SK-N-SH (cell line): ENCODE data around the gene CELF2. TPM values are rescaled to one million over a fixed set of nuclear protein-coding genes. Genes with fewer than 3 reads are reported as not detected.

Source experiments
- CTCF ChIA-PET: fragments of 300-600, 350-600 bp; formaldehyde crosslinking; extraction: SDS; loops from one replicate; lab custom pipeline; 2021; lab: Yijun Ruan, JAX
- POLR2A ChIA-PET: fragments of 350-600 bp; sonication (Branson Sonifier 250); formaldehyde crosslinking; extraction: SDS; loops from one replicate; lab custom pipeline; 2020; ENCODE audit warnings: antibody characterized with exemption, inconsistent platforms; lab: Yijun Ruan, JAX
- DNase-seq: peaks from one replicate; pipeline ENCODE4 v3.0.0; 2012
- H2AFZ ChIP-seq: fragments of 200-600 bp; sonication (generic); 2 replicates; pipeline ENCODE4 v1.8.1; 2016; ENCODE audit warnings: antibody characterized with exemption, mild to moderate bottlenecking, low read depth
- H3F3A ChIP-seq: fragments of 200-600 bp; sonication (generic); replicated peaks from 2 replicates; pipeline ENCODE3; 2016; ENCODE audit warnings: antibody characterized with exemption, mild to moderate bottlenecking; ENCODE audit not compliant: insufficient read depth
- H3K27ac ChIP-seq, 2 experiments: fragments of 200-500 bp in 1 of 2; fragments of 200-600 bp in 1 of 2; sonication (Bioruptor generic) in 1 of 2; sonication (generic), shearing (Covaris generic) in 1 of 2; 2 replicates each; pipeline versions ENCODE4 v1.5.1 to v1.6.1; 2014 to 2016; ENCODE audit warnings: low read depth in 2 of 2, inconsistent platforms in 1 of 2, low read length in 1 of 2, mild to moderate bottlenecking in 1 of 2, mixed read lengths in 1 of 2
- H3K27me3 ChIP-seq: fragments of 200-600 bp; sonication (generic), shearing (Covaris generic); 2 replicates; pipeline ENCODE4 v1.6.1; 2016; ENCODE audit warnings: mixed run types; ENCODE audit not compliant: insufficient read depth
- H3K36me3 ChIP-seq, 2 experiments: fragments of 200-500 bp in 1 of 2; fragments of 200-600 bp in 1 of 2; sonication (Bioruptor generic) in 1 of 2; sonication (generic) in 1 of 2; replicated peaks in 1 of 2; 2 replicates each; pipeline versions ENCODE3 to v1.5.1; 2014 to 2016; ENCODE audit warnings: low read length in 1 of 2, mild to moderate bottlenecking in 1 of 2; ENCODE audit not compliant: insufficient read depth in 2 of 2, control insufficient read depth in 1 of 2
- H3K4me1 ChIP-seq, 2 experiments: fragments of 200-500 bp in 1 of 2; fragments of 200-600 bp in 1 of 2; sonication (Bioruptor generic) in 1 of 2; sonication (generic), shearing (Covaris generic) in 1 of 2; 2 replicates each; pipeline versions ENCODE4 v1.5.1 to v1.6.1; 2014 to 2016; ENCODE audit warnings: low read depth in 1 of 2, low read length in 1 of 2, mixed run types in 1 of 2; ENCODE audit not compliant: insufficient read depth in 2 of 2, control insufficient read depth in 1 of 2
- H3K4me2 ChIP-seq: fragments of 200-600 bp; sonication (generic), shearing (Covaris generic); 2 replicates; pipeline ENCODE4 v1.6.1; 2017; ENCODE audit warnings: mixed run types
- H3K4me3 ChIP-seq, 2 experiments: fragments of 200-500 bp in 1 of 2; fragments of 200-600 bp in 1 of 2; sonication (Bioruptor generic) in 1 of 2; sonication (generic), shearing (Covaris generic) in 1 of 2; 2 replicates each; pipeline versions ENCODE4 v1.5.1 to v1.8.1; 2014 to 2016; ENCODE audit warnings: low read depth in 2 of 2, inconsistent platforms in 1 of 2, low read length in 1 of 2, mild to moderate bottlenecking in 1 of 2, mixed read lengths in 1 of 2, moderate library complexity in 1 of 2
- H3K79me2 ChIP-seq: fragments of 200-600 bp; sonication (generic); 2 replicates; pipeline ENCODE4 v1.8.1; 2017; ENCODE audit warnings: mild to moderate bottlenecking; ENCODE audit not compliant: insufficient read depth
- H3K9ac ChIP-seq: fragments of 200-600 bp; sonication (generic); 2 replicates; pipeline ENCODE4 v1.6.1; 2017; ENCODE audit warnings: mixed run types
- H3K9me2 ChIP-seq: fragments of 200-600 bp; sonication (generic); 2 replicates; pipeline ENCODE4 v1.6.1; 2017; ENCODE audit warnings: mixed run types
- H3K9me3 ChIP-seq: fragments of 200-600 bp; sonication (generic); 2 replicates; pipeline ENCODE4 v1.6.1; 2017; ENCODE audit warnings: mixed run types, mild to moderate bottlenecking, moderate library complexity
- H4K20me1 ChIP-seq: fragments of 200-600 bp; sonication (generic); 2 replicates; pipeline ENCODE4 v1.6.1; 2017; ENCODE audit warnings: mild to moderate bottlenecking, mixed run types; ENCODE audit not compliant: insufficient read depth
- CHD2 ChIP-seq: fragments of 150-350 bp; IDR thresholded peaks from 2 replicates; pipeline ENCODE4 v1.6.1; 2018; ENCODE audit warnings: low read length; ENCODE audit not compliant: partially characterized antibody
- ELF1 ChIP-seq: IDR thresholded peaks from 2 replicates; pipeline ENCODE4 v1.4.0; 2012
- EP300 ChIP-seq, 2 experiments: IDR thresholded peaks; 2 replicates each; pipeline versions ENCODE4 v1.4.0 to v1.6.1; 2012; ENCODE audit warnings: borderline replicate concordance in 1 of 2, low read depth in 1 of 2, low read length in 1 of 2
- FOSL2 ChIP-seq: IDR thresholded peaks from 2 replicates; pipeline ENCODE4 v1.4.0; 2012; ENCODE audit warnings: low read depth, mild to moderate bottlenecking, moderate library complexity, borderline replicate concordance
- GABPA ChIP-seq: IDR thresholded peaks from 2 replicates; pipeline ENCODE4 v1.4.0; 2012; ENCODE audit warnings: low read depth, mild to moderate bottlenecking
- GATA2 ChIP-seq: sonication (generic); formaldehyde crosslinking; IDR thresholded peaks from 2 replicates; pipeline ENCODE4 v1.5.0; 2020; ENCODE audit warnings: mild to moderate bottlenecking, missing genetic modification reagents
- IRF3 ChIP-seq: fragments of 150-350 bp; IDR thresholded peaks from 2 replicates; pipeline ENCODE4 v1.6.1; 2016; ENCODE audit warnings: mild to moderate bottlenecking, low read depth, low read length
- JUND ChIP-seq: IDR thresholded peaks from 2 replicates; pipeline ENCODE4 v1.4.0; 2012
- MAX ChIP-seq: IDR thresholded peaks from 2 replicates; pipeline ENCODE4 v1.4.0; 2012; ENCODE audit warnings: low read depth
- MEF2A ChIP-seq: IDR thresholded peaks from 2 replicates; pipeline ENCODE4 v1.4.0; 2012; ENCODE audit warnings: low read depth, borderline replicate concordance
- MXI1 ChIP-seq: IDR thresholded peaks from 2 replicates; pipeline ENCODE4 v1.6.1; 2012; ENCODE audit warnings: mild to moderate bottlenecking, low read depth, low read length, improper control_type of control experiment
- NFIC ChIP-seq: IDR thresholded peaks from 2 replicates; pipeline ENCODE4 v1.4.0; 2012; ENCODE audit warnings: borderline replicate concordance
- PBX3 ChIP-seq: IDR thresholded peaks from 2 replicates; pipeline ENCODE4; 2012
- RAD21 ChIP-seq: IDR thresholded peaks from 2 replicates; pipeline ENCODE4 v1.6.1; 2012; ENCODE audit warnings: mild to moderate bottlenecking, low read length
- RXRA ChIP-seq: IDR thresholded peaks from 2 replicates; pipeline ENCODE4 v1.4.0; 2012; ENCODE audit warnings: low read depth, mild to moderate bottlenecking, borderline replicate concordance
- TAF1 ChIP-seq: IDR thresholded peaks from 2 replicates; pipeline ENCODE4 v1.6.1; 2012; ENCODE audit warnings: low read depth, mild to moderate bottlenecking, low read length, moderate library complexity, borderline replicate concordance
- TCF12 ChIP-seq: IDR thresholded peaks from 2 replicates; pipeline ENCODE4 v1.4.0; 2012
- TEAD4 ChIP-seq: IDR thresholded peaks from 2 replicates; pipeline ENCODE4 v1.4.0; 2012; ENCODE audit warnings: mild to moderate bottlenecking, borderline replicate concordance; ENCODE audit not compliant: insufficient read depth
- USF1 ChIP-seq: IDR thresholded peaks from 2 replicates; pipeline ENCODE4 v1.4.0; 2012; ENCODE audit warnings: low read depth, borderline replicate concordance
- USF2 ChIP-seq: fragments of 150-350 bp; IDR thresholded peaks from 2 replicates; pipeline ENCODE4 v1.6.1; 2017; ENCODE audit warnings: antibody characterized with exemption, low read length, low read depth, borderline replicate concordance
- ZBTB33 ChIP-seq: IDR thresholded peaks from 2 replicates; pipeline ENCODE4 v1.4.0; 2012; ENCODE audit warnings: low read depth, borderline replicate concordance
- WGBS: methylation state at CpG from one replicate; pipeline ENCODE4 v1.1.6; 2017; ENCODE audit warnings: low lambda C conversion rate; 5-methylcytosine and 5-hydroxymethylcytosine counted together
- polyA plus RNA-seq, 3 experiments: library from polyadenylated mRNA; depleted of rRNA; stranded (reverse); fragments of >200 nt; gene quantifications; 2 replicates each; pipeline ENCODE4 v1.2.3, GENCODE V29; 2012

Gene CELF2
- polyA plus RNA-seq, 1 of the 3 experiments (the other 2 are of a cell fraction) = 0.03 TPM

GRCh38 chr10:11328264-11329061 lies 310.8 kb downstream of the CELF2 start:
- no peaks in the 10 kb centered on the region for H3K4me1 ChIP-seq
- no peak overlapping the region for H3K4me3 ChIP-seq
- no peak overlapping the region for H2AFZ ChIP-seq
- no peaks in the 10 kb centered on the region for H3K9me2 ChIP-seq
- H3K27me3 ChIP-seq = no peaks in the 10 kb centered on the region
- no peak for DNase-seq
- H4K20me1 ChIP-seq = no peaks in the 10 kb centered on the region
- ChIA-PET POLR2A (no interaction called here), CTCF (interaction anchor here (1.5 to 1.6 kb wide), 2 partner anchors 9 to 58 kb away, joined by 3 read pairs; no protein-coding TSS in a partner anchor)
- H3K79me2 ChIP-seq = no peaks in the 10 kb centered on the region
- no peaks in the 10 kb centered on the region for H3K9me3 ChIP-seq
- no peaks in the 10 kb centered on the region for H3K36me3 ChIP-seq
- no peak overlapping the region for H3K4me2 ChIP-seq
- H3K27ac ChIP-seq = no peak overlapping the region
- H3K9ac ChIP-seq = no peak overlapping the region
- WGBS = 21% methylated on average over 12 of the region's 17 CpGs
- TF ChIP-seq ZBTB33 (no peak), JUND (no peak), MEF2A (no peak), TCF12 (no peak), RAD21 (no peak), TAF1 (no peak), USF2 (no peak), USF1 (no peak), PBX3 (no peak), NFIC (no peak)
- TF ChIP-seq, all 33 proteins: peak for 0
- H3F3A ChIP-seq = no peaks in the 10 kb centered on the region

- H3K27me3 ChIP-seq = no peaks in the 10 kb centered on the region
- no peaks in the 10 kb centered on the region for H4K20me1 ChIP-seq
- H3K4me3 ChIP-seq = no peak overlapping the region
- ChIA-PET CTCF (interaction anchor here (1.2 to 1.6 kb wide), 3 partner anchors 9 to 308 kb away, joined by 3 read pairs; no protein-coding TSS in a partner anchor), POLR2A (no interaction called here)
- H3K4me1 ChIP-seq = no peaks in the 10 kb centered on the region
- no peaks in the 10 kb centered on the region for H3K79me2 ChIP-seq
- H3K36me3 ChIP-seq = no peaks in the 10 kb centered on the region
- no peak overlapping the region for H3K4me2 ChIP-seq
- H3K9ac ChIP-seq = no peak overlapping the region
- no peaks in the 10 kb centered on the region for H3K9me2 ChIP-seq
- H3K9me3 ChIP-seq = no peaks in the 10 kb centered on the region
- no peak for DNase-seq
- 46% methylated on average over 12 of the region's 12 CpGs for WGBS
- H3K27ac ChIP-seq = no peak overlapping the region
- no peak overlapping the region for H2AFZ ChIP-seq
- H3F3A ChIP-seq = no peaks in the 10 kb centered on the region
- TF ChIP-seq MXI1 (no peak), GABPA (no peak), GATA2 (CRISPR knock-in tag) (no peak), FOSL2 (no peak), MAX (no peak), ELF1 (no peak), IRF3 (no peak), EP300 (IDR thresholded peaks at IDR 0.05; ENCODE audit: borderline replicate concordance in 1 of 2, low read depth in 1 of 2, low read length in 1 of 2) (no peak), CHD2 (no peak), TAF1 (no peak), TCF12 (no peak), RAD21 (no peak), TEAD4 (no peak), RXRA (no peak), MEF2A (no peak)
These were observed 311.5 kb downstream of the CELF2 start for GRCh38 chr10:11329062-11329673.
